ENCODE measurements around the gene RPS15.
"Not testable (repeated sequence)": the region's sequence is repeated elsewhere in the genome, so short reads cannot be mapped to it uniquely, and the experiment has no call there.

Gene RPS15

DNA sequence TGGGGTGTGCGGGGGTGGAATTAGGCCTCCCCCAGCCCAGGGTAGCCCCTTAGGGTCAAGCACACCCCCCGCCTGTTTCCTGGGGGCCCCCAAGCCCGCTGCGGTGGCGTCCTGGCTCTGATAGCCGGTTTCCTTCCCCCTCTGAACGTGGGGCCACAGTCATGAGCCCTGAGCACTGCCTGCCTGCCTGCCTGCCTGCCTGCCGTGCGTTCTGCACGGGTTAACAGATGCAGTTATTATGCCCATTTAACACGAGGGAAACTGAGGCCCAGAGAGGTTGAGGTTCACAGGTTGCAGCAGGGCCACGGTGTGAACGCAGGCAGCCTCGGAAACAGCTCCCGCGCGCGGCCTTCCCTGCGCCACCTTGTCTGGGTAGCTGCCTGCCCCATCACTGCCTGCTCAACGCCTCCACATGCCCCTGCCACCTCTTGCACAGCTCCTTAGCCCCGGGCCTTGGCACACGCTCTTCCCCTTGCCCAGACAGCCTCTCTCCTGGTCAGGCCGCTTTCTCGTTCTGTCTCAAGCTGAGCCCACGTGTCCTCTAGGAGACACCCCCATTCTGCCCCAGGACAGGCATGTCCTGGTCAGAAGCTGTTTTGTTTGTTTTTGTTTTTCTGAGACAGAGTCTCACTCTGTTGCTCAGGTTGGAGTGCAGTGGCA is 35.7 kb upstream of the RPS15 start:
- no peak for DNase-seq

DNA sequence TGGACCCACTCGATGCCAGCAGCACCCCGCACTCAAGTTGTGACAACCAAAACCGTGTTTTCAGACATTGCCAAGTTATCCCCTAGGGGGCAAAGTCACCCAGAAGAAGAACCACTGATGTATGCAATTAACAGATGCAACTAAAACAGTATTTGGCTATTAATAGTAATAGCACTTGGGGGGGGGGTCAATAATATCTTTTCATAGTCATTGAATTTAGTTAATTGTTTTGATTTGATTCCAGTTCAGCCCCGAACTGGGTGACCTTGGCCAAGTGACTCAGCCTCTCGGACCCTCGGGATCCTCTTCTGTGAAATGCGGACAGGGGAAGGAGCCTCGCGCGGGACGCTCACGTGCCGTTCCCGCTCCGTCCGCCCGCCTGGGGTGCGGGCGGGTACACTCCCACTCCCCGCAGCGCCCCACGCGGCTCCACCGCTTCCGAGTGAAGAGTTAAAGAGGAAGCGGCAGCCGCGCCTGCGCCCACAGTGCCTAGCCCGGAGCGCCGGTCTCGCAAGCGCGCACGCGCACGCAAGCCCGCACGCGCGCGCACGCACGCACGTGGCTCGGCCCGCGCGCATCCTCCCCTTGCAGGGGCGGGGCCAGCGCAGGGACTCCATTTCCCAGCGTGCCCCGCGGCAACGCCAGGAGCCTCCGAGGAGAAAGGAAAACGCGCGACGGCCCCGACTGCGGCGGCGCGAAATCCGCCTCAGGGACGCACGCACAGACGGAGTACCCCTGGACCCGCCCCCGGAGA is 31.2 kb upstream of the RPS15 start:
- peak; percentile 100 for DNase-seq

DNA sequence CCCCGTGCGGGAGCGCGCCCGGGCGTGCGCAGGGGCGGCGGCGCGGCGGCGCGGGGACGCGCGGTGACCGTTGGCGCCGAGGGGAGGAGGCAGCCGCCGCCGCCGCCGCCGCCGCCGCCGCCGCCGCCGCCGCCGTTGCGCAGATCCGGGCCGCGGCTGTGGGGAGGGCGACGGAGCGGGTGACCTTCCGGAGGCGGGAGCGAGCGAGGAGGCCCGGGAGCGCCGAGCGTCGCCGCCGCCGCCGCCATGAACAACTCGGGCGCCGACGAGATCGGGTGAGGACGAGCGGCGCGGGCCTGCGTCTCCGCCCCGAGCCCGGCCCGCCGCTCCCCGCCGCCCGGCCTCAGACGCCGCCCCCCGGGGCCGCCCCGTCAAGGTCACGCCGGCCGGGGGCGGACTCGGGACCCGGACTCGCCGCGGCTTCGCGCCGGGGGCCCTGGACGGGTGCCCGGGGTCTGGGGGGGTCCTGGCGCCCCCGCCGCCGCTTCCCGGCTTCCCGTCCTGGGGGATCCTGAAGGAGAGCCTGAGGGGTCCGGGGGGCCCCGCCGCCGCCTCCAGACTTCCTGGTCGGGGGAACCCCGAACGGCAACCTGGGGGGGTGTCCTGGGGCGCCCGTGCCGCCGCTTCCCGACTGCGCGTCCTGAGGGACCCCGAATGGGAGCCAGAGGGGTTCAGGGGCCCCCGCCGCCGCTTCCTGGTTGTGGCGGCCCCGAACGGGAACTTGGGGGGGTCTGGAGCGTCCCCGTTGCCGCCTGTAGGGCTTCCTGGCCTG is 30.5 kb upstream of the RPS15 start, which contains the start of gene DAZAP1:
TSS of gene DAZAP1 (plus strand) at position 59 of the 772 bp plus-strand sequence. CDS start at position 247, 188 bp downstream.
- DNase-seq = peak; percentile 38

DNA sequence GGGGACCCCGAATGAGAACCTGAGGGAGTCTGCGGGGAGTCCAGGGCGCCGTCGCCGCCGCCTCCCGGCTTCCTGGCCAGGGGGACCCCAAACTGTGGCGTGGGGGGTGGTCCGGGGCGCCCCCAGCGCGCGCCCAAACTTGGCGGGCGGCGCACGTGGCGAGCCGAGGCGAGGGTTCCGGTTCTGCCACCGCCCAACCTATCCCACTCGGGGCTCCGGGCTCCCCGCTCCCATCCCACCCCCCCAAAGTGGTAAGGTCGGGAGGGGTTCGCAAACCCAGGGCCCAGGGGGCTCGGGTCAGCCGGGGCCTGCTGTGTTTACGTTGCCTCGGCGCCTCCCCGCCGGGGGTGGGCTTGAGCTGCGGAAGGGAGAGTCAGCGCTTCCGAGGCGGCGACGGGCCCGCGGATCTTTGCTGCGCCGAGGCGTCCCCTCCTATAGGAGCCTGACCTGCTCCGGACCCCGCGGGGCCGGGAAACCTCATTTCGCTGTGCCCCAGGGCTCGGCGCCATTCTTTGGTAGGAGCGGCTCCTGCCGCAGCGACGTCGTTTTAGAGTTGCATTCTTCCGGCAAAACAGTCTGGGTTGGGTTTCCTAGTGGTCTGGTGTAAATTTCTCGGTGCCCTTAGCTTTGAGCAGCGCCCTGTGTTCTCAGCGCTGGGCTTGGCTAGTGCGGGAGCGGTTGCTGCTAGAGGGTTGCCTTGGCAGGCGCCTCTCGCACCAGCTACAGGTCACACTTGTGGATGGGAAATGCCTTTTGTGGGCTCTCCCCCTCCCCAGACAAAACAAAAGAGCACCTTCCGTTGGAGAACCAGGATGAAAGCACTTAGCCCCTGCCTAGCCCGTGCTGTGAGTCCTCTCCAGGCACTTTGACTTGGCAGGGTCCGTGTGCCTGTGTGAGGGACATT is 29.6 kb upstream of the RPS15 start:
- DNase-seq = peak; percentile 70

DNA sequence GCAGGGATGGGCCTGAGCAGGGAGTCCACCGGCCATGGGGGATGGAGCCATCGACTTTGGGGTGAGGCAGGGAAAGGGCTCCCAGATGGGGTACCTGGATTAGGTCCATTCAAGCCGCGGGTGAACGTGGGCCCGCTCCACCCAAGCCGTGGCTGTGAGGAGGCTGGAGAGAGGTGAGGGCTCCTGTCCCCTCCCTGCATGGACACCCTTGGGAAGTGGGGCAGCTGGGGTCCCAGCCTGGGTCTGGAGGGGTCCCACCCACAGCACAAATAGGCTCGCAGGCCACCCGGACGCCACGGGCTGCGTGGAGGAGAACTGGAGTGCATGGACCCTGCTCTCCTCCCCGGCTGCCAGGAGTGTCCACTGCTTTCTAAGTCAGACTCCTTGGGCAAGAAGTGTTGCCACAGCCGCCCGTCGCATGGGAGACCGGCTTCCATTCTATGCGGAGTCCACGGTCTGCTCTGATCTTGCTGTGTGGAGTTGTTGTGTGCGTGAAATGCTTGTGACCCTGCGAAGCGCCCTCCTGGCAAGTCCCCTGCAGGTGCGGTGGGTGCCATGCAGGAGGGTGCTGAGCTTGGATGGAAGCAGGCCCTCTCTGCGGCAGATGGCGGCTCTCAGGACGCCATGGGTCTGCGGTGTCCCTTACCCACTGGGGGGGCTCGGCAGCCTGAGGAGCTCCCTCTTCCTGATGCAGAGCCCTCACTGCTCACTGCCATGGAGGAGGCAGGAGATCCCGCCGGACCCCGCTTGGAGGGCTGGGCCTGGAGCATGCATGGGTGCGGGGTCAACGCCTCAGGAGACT is 28.8 kb upstream of the RPS15 start:
- no peak for DNase-seq

DNA sequence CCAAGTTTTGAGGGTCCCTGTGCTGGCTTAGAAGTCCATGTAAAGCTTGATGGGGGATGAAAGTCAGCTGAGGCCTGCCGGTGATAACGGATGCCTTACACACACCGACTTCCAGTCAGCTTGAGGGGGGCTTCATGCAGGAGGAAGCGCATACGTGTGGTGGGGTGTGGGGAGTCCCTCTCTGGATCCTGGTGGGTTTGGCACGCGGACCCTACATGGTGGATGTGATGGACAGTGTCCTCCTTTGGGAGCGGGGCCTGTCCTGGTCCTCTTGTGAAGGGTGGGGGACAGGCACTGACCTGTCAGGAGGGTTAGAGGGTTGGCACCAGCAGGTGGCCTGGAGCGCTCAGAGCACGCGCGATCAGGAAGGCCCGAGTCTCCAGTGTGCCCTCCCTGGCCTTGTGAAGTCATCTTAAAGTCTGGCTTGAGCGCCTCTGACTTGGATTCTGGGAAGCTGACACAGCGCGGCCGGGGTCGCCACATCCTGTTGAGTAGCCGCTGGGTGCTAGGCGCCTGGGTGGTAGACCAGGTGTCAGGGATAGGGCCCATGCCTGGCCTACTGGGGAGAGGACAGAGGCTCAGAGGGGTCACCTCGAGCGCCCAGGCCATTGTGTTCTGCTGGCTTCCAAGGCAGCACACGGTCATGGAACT is 27.9 kb upstream of the RPS15 start:
- DNase-seq = no peak

DNA sequence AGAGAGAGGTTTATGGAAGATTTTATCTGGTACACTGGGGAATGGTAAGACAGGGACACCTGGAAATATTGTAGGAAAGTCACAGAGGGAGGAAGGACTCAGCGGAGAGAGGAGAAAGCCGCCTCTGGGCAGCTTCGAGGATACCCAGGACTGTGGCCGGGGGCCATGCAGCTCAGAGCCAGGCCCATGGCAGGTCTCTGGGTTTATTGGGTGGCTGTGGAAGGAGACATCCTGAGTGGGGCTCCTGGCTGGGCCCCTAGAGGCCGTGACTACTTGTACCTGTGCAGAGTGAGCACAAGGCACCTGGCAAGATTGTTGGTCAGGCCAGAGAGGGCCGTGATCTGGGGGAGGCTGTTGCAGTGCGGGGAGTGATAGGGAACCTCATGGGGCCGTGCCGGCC is 27.4 kb upstream of the RPS15 start:
- no peak for DNase-seq

DNA sequence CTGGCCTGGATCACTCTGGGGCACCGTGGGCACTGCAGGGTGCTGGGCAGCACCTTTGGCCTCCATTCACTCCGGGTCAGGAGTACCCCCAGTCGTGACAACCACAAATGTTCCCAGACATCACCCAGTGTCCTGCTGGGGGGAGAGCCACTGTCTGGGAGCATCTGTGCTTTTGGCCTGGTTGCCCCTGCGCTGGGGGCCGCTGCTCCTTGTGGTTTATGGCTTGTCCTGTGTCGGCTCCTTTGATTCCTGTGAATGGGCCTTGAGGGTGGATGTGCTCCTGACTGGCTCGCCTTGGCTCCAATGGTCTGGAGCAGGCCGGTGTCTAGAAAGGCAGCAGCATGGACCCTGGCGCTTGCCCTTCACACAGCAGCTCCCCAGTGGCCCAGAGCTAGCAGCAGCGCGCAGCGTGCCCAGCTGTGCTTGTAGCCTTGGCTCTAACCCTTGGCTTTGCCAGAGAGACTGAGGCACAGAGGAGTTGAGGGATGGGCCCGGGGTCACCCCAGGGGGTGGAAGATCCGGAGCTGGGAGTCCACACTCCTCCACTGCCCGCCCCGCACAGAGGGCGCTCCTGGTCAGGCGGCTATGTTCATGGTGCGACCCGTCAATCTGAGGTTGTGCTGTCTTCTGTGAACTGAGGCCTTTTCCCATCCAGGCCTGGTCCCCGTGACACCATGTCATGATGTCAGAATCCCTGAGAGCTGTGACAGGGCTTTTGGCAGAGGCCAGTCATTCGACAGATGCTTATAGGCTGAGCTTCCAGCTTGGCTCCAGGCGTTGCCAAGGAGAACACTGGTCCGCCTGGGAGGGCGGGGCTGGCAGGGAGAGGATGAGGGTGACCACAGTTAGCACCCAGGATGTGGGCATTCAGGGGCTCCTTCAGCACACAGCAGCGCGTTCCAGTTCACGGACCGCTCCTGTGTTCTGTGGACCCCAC is 26.7 kb upstream of the RPS15 start:
- peak; percentile 43 for DNase-seq

DNA sequence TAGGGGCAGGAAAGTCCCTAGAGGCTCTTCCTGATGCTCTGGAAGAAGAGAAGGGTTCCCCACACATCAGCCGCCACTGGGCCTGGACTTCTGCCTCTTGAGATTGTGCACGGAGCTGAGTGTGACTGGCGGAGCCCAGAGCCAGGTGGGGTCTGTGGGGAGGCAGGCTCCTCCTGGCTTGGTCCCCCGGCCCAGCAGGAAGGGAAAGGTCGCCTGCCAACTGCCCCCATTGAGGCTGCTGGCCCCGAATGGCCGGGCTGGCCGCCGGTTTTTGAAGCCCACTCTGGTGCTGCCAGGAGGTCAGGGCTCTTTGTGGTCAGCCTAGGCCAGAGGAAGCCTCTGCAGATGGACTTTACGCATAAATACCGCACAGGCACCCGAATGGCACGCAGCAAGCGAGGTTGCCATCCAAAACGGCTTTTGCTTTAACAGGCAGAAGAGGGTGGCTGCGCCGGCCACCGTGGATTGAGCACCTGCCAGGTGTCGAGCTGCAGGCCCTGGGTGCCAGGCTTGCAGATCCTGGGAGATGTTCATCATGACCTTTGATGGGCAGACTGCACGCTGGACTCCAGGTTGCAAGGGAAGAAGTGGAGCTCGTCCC is 25.8 kb upstream of the RPS15 start:
- DNase-seq = no peak

DNA sequence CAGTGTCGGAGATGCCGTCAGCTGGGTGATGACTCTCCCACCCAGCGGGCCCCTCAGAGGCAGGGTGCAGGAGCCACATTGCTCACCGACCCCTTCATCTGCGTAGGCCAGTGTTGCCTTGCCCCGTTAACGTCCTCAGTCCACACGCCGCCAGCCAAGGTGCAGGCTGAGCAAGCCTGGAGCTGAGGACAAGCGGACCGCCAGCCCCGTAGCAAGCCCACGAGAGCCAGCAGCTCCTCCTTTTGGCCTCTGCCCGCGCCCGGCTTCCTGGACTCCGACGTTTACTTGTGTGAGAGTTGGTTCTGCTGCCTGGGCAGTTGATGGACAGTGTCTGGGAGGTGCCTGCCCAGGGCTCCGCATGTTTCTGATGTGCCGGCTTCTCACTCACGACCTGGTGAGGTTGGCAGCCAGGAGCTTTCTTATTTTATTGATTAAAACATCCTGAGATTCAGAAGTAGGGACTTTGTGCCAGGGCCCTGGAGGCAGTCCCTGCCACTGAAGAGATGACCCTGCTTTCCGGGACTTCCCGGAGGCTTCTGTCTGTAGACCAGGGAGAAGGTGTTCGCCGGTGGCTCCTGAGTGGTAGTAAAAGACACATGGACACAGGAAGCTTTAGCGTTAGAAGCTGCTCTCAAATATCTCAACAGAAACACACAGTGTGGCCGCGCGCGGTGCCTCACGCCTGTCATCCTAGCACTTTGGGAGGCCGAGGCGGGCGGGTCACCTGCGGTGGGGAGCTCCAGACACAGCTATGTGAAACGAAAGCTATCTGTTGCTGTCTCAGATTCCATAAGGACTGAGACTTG is 25.0 kb upstream of the RPS15 start:
- DNase-seq = no peak

DNA sequence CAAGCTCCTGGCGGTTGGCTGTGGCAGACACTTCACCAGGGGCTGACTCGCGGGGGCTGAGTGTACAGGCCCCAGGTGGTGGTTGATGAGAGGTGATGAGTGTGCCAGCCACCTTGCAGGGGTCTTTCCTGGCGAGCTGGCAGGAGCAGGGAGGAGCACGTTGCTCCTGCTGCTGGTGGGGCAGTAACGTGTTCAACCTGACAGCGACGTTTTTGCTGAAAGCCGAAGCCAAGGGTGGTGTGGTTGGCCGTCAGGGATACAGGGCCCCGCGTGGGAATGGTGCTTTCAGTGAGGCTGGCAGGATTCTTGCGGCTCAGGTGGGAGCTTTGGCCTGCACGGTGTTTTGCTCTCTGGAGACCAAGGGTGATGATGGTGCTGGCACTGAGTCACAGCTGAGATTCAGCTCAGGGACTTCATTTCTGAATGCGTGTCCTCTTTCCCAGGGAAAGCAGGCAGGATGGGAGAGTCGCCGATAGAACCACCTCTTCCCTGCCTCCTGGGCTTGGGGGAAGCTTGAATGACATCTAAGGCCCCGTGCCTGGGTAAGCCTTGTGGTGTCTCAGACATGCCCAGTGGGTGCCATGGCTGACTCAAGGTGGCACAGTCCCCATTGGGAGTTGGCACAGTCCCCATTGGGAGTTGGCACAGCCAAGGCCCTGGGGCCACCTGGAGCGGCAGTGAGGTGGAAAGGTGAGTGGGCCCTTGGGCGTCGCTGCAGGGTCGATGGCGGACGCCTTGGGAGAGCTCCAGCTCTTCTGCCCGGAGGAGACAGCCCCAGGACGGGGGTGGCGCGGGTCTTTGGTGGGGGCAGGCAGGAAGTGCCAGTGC is 22.0 kb upstream of the RPS15 start:
- no peak for DNase-seq

DNA sequence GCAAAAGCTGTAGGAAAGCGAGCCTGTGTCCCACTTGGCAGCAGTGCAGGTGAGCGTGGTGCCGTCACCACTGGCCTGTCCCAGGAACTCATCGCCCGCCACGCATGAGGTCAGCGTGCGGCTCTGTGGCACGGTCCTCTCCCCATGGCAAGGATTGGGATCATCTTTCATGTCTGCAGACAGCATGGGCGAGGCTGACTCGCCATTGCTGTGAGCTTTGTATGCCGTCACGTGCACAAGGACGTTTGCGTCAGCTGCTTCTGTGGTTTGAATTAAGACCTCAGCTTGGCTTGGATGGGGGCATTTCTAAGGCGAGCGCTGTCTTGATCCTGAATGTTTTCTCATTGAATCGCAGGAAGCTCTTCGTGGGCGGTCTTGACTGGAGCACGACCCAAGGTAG is 21.1 kb upstream of the RPS15 start:
- no peak for DNase-seq

DNA sequence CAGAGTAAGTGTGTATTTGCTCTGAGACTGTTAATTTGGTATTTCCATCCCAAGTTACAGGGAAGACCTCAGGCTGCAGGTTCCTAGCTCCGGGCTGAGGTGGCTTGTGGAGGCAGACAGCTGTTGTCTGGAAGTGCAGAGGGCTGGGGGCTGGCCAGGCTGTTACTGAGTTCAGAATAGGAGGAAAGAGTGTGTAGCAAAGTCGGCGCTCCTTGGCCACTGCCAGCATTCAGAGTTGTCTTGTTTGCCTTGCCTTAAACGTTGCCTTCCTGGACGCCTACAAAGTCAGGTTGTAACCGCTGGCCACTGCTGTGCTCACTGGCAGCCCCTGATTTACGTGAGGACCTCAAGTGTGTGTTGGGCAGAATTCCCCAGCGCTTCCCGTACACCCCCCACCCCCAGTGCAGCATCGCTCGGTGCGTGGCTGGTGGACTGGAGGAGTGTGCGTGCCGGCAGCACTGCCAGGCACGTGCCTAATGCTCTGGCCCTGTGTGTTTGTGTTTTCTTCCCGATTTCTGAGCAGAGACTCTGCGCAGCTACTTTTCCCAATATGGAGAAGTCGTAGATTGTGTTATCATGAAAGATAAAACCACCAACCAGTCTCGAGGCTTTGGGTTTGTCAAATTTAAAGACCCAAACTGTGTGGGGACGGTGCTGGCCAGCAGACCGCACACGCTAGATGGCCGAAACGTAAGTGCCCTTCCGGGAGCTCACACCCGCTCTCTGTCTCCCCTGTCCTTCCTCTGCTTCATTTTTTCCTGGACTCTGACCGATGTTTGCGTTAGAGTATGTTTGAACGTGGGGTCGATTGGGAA is 20.3 kb upstream of the RPS15 start:
- DNase-seq = no peak

DNA sequence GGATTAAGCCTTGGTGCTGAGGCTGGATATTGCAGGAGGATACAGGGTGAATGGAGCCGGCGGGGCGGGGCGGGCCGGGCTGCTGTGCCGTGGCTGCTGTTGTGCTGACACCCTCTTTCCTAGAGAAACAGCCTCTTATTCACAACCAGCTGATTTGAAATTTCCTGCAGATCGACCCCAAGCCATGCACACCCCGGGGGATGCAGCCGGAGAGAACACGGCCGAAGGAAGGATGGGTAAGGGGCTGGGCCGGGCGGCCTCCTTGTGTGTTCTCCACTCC is 19.8 kb upstream of the RPS15 start:
- DNase-seq = no peak

DNA sequence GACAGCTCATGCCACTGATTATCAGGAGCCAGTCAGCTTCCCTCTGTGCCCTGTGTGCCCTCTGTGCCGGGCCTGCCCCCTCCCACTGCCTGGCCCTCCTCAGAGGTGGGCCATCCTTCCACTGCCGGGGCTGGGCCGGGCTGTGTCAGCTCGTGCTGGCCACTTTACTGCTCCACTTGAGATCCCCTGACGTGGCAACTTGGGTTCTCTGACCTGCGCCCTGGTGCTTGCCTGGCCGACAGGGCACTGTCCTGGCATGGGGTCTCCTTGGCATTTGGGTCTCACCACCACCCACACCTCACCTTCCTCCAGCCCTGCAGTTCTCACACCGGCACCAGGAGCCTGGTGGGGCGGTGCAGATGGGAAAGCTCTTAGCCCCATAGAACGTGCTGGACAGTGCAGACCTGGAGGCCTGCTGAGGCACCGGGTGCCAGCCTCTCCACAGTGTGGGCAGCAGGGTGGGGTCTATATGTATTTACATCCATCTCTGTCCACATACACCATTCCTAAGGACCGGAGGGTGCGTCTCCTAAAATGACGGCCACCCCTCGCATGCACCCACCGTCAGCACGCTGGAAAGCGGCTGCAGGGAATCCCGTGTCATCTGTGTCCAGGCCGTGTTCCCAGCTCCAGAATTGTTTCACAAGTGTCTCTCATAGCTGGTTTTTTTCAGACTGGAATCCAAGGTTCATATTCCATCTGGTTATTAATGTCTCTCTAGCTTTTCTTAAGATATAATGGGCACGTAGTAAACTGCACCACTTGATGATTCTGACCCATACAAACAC is 19.1 kb upstream of the RPS15 start:
- DNase-seq = no peak

DNA sequence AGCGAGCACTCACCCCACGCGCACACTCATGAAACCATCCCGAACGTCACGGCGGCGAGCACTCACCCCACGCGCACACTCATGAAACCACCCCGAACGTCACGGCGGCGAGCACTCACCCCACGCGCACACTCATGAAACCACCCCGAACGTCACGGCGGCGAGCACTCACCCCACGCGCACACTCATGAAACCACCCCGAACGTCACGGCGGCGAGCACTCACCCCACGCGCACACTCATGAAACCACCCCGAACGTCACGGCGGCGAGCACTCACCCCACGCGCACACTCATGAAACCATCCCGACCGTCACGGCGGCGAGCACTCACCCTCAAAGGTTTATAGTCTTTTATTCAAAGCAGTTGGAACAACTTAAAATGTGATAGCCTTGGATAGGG is 18.1 kb upstream of the RPS15 start:
- not testable (repeated sequence) for DNase-seq
